Activated naive CD4-positive, alpha-beta T cell treated with anti-CD3 and anti-CD28 coated beads for 36 hours (primary cell): Measurements from ENCODE around the gene MPRIP. TPM values are rescaled to one million over a fixed set of nuclear protein-coding genes. Genes with fewer than 3 reads are reported as not detected.
A peak's percentile ranks its signal among the peaks of the same experiment; 100 is the strongest.

Source experiments
- CTCF ChIA-PET: fragments of 350-600 bp; sonication (Branson Sonifier 250); formaldehyde crosslinking; loops from one replicate; lab custom pipeline; 2021; ENCODE audit warnings: antibody characterized with exemption; lab: Charles Lee
- DNase-seq: peaks from one replicate; pipeline ENCODE4 v3.0.0-alpha.2; 2020
- H3K27ac Mint-ChIP-seq: one replicate; pipeline ENCODE4 v1.8.0; 2021; ENCODE audit warnings: mild to moderate bottlenecking, mixed read lengths
- H3K27me3 Mint-ChIP-seq: one replicate; pipeline ENCODE4 v1.8.0; 2021; ENCODE audit warnings: low read depth, mixed read lengths
- H3K36me3 Mint-ChIP-seq: one replicate; pipeline ENCODE4 v1.8.0; 2021; ENCODE audit warnings: low read depth, mixed read lengths
- H3K4me1 Mint-ChIP-seq: one replicate; pipeline ENCODE4 v1.8.0; 2021; ENCODE audit warnings: low read depth, mixed read lengths
- H3K4me3 Mint-ChIP-seq: one replicate; pipeline ENCODE4 v1.8.0; 2021; ENCODE audit warnings: mild to moderate bottlenecking, moderate library complexity, mixed read lengths
- H3K9me3 Mint-ChIP-seq: one replicate; pipeline ENCODE4 v1.8.0; 2021; ENCODE audit warnings: mixed read lengths
- intact Hi-C: fragments of 100-400 bp; cut with micrococcal nuclease; formaldehyde crosslinking; loops from one replicate; pipeline ENCODE4 v1.15.1; 2023
- total RNA-seq, 2 experiments: library from RNA; stranded (reverse); gene quantifications; one replicate each; pipeline ENCODE4 v1.2.3, GENCODE V29; 2021

The MPRIP gene
- total RNA-seq, 2 experiments from 2014 or later, result 125 TPM

- intact Hi-C loops, result loop anchor here (1.0 to 2.0 kb wide), 2 partner anchors 30 to 87 kb away; partner anchors contain the start of gene FLCN
- peaks cover 28% of the 10 kb centered on the region for H3K36me3 Mint-ChIP-seq
- no peak overlapping the region for H3K4me3 Mint-ChIP-seq
- H3K27ac Mint-ChIP-seq, result peak overlapping the region; percentile 75
- H3K9me3 Mint-ChIP-seq, result no peaks in the 10 kb centered on the region
- DNase-seq, result no peak
- peaks cover 42% of the 10 kb centered on the region for H3K4me1 Mint-ChIP-seq
- CTCF ChIA-PET, result interaction anchor here (0.6 to 1.2 kb wide), 4 partner anchors 8 to 110 kb away, joined by 3 read pairs; no protein-coding TSS in a partner anchor
- no peaks in the 10 kb centered on the region for H3K27me3 Mint-ChIP-seq
Measured at GRCh38 chr17:17149520-17150447, 107.5 kb downstream of the MPRIP start.

DNA sequence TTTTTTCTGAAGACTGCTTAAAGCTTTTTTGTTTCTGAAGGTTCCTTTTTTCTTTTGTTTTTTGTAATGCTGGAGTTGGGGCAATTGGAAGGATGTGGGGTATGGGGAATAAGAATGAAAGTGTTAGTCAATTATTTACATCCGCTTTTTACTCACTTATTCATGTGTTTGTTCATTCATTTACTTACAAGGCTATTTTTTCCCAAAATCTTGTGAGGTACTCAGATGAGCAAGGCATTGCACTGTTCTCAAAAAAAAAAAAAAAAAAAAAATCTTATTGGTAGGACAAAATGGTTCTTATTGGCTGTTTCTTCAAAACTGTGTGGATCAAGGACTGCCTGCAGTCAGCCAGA, 108.2 kb downstream of the MPRIP start:
- H3K36me3 Mint-ChIP-seq, result peaks cover 27% of the 10 kb centered on the region
- H3K27me3 Mint-ChIP-seq, result no peaks in the 10 kb centered on the region
- peaks cover 47% of the 10 kb centered on the region for H3K4me1 Mint-ChIP-seq
- CTCF ChIA-PET, result interaction anchor here (0.7 to 1.0 kb wide), 2 partner anchors 9 to 39 kb away, joined by 3 read pairs; no protein-coding TSS in a partner anchor
- no peak for DNase-seq
- no peaks in the 10 kb centered on the region for H3K9me3 Mint-ChIP-seq
- H3K4me3 Mint-ChIP-seq, result no peak overlapping the region
- peak overlapping the region; percentile 75 for H3K27ac Mint-ChIP-seq
- intact Hi-C loops, result loop anchor here (1.0 to 2.0 kb wide), 2 partner anchors 29 to 86 kb away; partner anchors contain the start of gene FLCN

DNA sequence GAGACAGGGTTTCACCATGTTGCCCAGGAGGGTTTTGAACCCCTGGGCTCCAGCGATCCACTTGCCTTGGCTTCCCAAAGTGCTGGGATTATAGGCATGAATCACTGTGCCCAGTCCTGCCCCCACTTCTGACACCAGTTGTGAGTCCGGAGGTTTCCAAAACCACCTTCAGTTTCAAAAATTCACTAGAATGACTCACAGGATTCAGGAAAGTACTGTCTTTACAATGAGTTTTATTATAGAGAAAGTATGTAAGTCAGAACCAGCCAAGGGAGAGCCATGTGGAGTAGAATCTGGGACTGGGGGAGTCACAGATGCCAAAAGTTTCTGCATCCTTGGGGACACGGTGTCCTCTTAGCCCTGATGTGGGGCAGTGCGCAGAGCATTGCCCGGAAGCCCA, 108.8 kb downstream of the MPRIP start:
- Mint-ChIP-seq H3K36me3 (peaks cover 27% of the 10 kb centered on the region), H3K27me3 (no peaks in the 10 kb centered on the region), H3K9me3 (no peaks in the 10 kb centered on the region), H3K4me1 (peaks cover 49% of the 10 kb centered on the region), H3K27ac (peak overlapping the region; percentile 37), H3K4me3 (no peak overlapping the region)
- CTCF ChIA-PET, result interaction anchor here (0.7 kb wide), 1 partner anchor 40 kb away, joined by 3 read pairs; no protein-coding TSS in a partner anchor
- DNase-seq, result peak; percentile 52
- intact Hi-C loops, result loop anchor here (2.0 kb wide), 1 partner anchor 86 kb away; the partner anchor contains the start of gene FLCN

DNA sequence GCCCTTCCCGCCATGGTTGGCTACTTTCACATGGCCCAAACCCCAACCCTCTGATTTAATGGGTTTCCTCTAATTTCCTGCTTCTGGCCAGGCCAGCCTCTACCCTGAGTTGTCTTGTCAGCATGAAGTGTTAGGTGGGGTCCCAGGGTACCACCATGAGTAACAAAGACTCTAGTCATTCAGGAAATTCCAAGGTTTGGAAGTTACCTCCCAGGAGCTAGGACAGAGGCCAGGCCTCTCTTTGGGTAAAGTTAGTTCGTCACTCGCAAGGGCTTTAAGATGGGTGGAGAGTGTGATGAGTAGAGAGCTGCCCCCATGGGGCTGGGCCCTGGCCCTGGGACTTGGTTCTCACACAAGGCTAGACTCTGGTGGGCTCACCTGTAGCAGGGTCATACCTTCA, 109.3 kb downstream of the MPRIP start:
- peak overlapping the region; percentile 37 for H3K27ac Mint-ChIP-seq
- H3K9me3 Mint-ChIP-seq, result no peaks in the 10 kb centered on the region
- intact Hi-C loops, result loop anchor here (2.0 kb wide), 1 partner anchor 85 kb away; the partner anchor contains the start of gene FLCN
- H3K36me3 Mint-ChIP-seq, result peaks cover 27% of the 10 kb centered on the region
- no peak for DNase-seq
- no peaks in the 10 kb centered on the region for H3K27me3 Mint-ChIP-seq
- H3K4me3 Mint-ChIP-seq, result no peak overlapping the region
- peaks cover 49% of the 10 kb centered on the region for H3K4me1 Mint-ChIP-seq
- CTCF ChIA-PET, result no interaction called here

DNA sequence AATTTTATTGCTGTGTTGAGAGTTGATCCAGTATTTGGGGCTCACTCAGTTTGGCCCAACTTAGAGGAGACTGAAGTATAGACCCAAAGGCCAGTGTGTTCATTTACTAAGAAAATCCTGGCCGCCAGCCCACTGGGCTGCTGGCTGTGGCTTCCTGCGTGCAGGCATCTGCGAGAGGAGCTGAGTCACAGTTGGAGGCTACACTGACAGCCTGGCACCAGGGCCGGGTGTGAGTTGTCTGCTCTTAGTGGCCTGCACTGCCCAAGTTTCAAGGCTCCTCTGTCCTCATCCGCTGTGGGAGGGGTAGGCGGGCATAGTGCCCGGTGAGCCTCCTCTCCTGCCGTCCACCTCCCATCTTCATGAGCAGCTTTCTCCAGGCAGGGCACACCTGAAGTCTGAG, 109.7 kb downstream of the MPRIP start:
- H3K4me1 Mint-ChIP-seq, result peaks cover 49% of the 10 kb centered on the region
- peaks cover 27% of the 10 kb centered on the region for H3K36me3 Mint-ChIP-seq
- peak; percentile 31 for DNase-seq
- CTCF ChIA-PET, result interaction anchor here (1.0 kb wide), 1 partner anchor 26 kb away, joined by 3 read pairs; no protein-coding TSS in a partner anchor
- H3K27me3 Mint-ChIP-seq, result no peaks in the 10 kb centered on the region
- intact Hi-C loops, result loop anchor here (2.0 kb wide), 1 partner anchor 85 kb away; the partner anchor contains the start of gene FLCN
- H3K27ac Mint-ChIP-seq, result no peak overlapping the region
- no peaks in the 10 kb centered on the region for H3K9me3 Mint-ChIP-seq
- no peak overlapping the region for H3K4me3 Mint-ChIP-seq

DNA sequence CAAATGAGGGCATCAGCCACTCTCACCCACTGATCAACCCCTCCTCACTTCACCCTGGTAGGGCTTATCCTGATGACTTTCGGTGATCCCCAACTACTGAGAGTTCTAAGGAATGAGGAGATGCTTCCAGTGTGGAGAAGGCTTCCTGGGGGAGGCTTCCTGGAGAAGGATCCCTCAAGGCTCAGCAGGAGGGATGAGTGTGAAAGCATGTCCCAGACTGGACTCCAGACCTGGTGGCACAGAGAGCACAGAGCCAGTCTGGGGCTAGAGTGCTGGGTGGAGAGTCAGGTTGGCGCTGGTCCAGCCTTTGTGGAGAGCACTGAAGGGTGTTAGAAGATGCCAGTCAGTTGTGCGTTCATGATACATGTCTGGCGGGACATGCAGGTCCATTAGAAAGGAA, 110.1 kb downstream of the MPRIP start:
- Mint-ChIP-seq H3K27ac (no peak overlapping the region), H3K27me3 (no peaks in the 10 kb centered on the region), H3K4me1 (peaks cover 49% of the 10 kb centered on the region), H3K36me3 (peaks cover 24% of the 10 kb centered on the region), H3K4me3 (no peak overlapping the region), H3K9me3 (no peaks in the 10 kb centered on the region)
- CTCF ChIA-PET, result interaction anchor here (1.0 kb wide), 1 partner anchor 25 kb away, joined by 3 read pairs; no protein-coding TSS in a partner anchor
- no peak for DNase-seq
- intact Hi-C loops, result no loop called here

DNA sequence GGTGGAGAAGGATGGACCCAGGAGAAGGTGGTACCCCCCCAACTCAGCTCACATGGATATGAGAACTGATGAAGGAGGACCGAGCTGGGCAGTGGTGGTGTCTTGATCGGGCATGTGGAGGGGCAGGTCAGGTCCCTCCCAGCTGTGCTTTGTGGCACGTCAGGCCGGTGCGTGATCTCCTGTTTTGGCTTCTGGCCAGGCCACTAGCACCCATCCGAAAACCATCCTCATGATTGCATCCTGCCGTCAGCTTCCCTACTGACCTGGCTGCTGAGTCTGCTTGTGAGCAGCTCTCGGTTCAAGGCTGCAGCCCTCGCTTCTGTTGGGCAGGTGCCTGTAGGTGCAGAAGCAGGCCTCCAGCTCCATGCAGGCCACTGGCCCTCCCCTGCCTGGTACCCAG, 110.8 kb downstream of the MPRIP start:
- H3K27me3 Mint-ChIP-seq, result no peaks in the 10 kb centered on the region
- CTCF ChIA-PET, result interaction anchor here (1.1 kb wide), 1 partner anchor 160 kb away, joined by 3 read pairs; no protein-coding TSS in a partner anchor
- H3K4me3 Mint-ChIP-seq, result no peak overlapping the region
- H3K9me3 Mint-ChIP-seq, result no peaks in the 10 kb centered on the region
- H3K27ac Mint-ChIP-seq, result no peak overlapping the region
- peaks cover 22% of the 10 kb centered on the region for H3K36me3 Mint-ChIP-seq
- peaks cover 49% of the 10 kb centered on the region for H3K4me1 Mint-ChIP-seq
- intact Hi-C loops, result no loop called here
- no peak for DNase-seq

- CTCF ChIA-PET, result interaction anchor here (1.1 kb wide), 1 partner anchor 159 kb away, joined by 3 read pairs; no protein-coding TSS in a partner anchor
- intact Hi-C loops, result loop anchor here (2.0 kb wide), 1 partner anchor 51 kb away; no protein-coding TSS in a partner anchor
- H3K27ac Mint-ChIP-seq, result no peak overlapping the region
- H3K4me1 Mint-ChIP-seq, result peaks cover 49% of the 10 kb centered on the region
- no peaks in the 10 kb centered on the region for H3K27me3 Mint-ChIP-seq
- no peaks in the 10 kb centered on the region for H3K9me3 Mint-ChIP-seq
- no peak overlapping the region for H3K4me3 Mint-ChIP-seq
- H3K36me3 Mint-ChIP-seq, result peaks cover 22% of the 10 kb centered on the region
- DNase-seq, result no peak
Measured at GRCh38 chr17:17153709-17154108, 111.5 kb downstream of the MPRIP start.

- CTCF ChIA-PET, result interaction anchor here (0.6 to 1.0 kb wide), 3 partner anchors 11 to 103 kb away, joined by 3 to 4 read pairs (median 3); no protein-coding TSS in a partner anchor
- Mint-ChIP-seq H3K36me3 (peaks cover 25% of the 10 kb centered on the region), H3K9me3 (no peaks in the 10 kb centered on the region), H3K4me1 (peaks cover 49% of the 10 kb centered on the region), H3K27ac (no peak overlapping the region), H3K27me3 (no peaks in the 10 kb centered on the region), H3K4me3 (no peak overlapping the region)
- intact Hi-C loops, result loop anchor here (2.0 kb wide), 1 partner anchor 50 kb away; no protein-coding TSS in a partner anchor
- no peak for DNase-seq
Measured at GRCh38 chr17:17154556-17154955, 112.3 kb downstream of the MPRIP start.

DNA sequence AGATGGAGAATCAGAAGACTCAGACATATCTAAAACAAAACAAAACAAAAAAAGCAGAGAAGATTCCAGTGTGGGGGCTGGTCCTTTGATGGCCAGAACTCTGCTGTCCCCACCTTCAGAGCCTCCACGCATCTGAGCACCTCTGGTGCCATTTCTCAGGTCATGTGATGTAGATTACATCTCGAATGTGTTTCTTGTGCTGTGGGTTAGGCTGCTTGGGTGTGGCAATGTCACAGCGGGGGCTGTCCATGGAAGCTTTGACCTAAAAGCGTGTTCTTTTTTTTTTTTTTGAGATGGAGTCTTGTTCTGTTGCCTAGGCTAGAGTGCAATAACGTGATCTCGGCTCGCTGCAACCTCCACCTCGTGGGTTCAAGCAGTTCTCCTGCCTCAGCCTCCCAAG, 112.7 kb downstream of the MPRIP start:
- intact Hi-C loops, result loop anchor here (2.0 kb wide), 1 partner anchor 50 kb away; no protein-coding TSS in a partner anchor
- CTCF ChIA-PET, result interaction anchor here (0.6 to 1.0 kb wide), 4 partner anchors 12 to 161 kb away, joined by 3 to 4 read pairs (median 3); no protein-coding TSS in a partner anchor
- peaks cover 48% of the 10 kb centered on the region for H3K4me1 Mint-ChIP-seq
- peaks cover 24% of the 10 kb centered on the region for H3K36me3 Mint-ChIP-seq
- H3K9me3 Mint-ChIP-seq, result no peaks in the 10 kb centered on the region
- no peak overlapping the region for H3K27ac Mint-ChIP-seq
- H3K27me3 Mint-ChIP-seq, result no peaks in the 10 kb centered on the region
- no peak overlapping the region for H3K4me3 Mint-ChIP-seq
- DNase-seq, result no peak

DNA sequence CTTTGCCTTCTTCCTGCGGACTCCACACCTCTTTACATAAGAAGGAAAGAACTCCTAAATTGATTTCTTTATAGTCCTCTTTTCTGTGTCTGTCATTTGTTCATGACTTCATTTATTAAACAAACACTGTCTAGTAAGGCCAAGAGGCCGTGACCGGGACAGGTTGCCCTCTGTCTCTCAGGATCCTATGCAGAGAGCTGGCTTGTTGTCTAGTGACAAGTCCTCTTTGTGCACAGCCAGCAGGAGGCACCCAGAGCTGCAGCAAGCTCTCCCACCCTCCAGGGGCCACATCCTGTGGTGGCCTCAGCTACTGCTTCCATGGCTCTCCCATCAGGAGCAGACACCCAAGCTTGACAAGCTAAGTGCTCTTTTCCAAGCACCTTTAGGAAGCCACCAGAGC, 113.3 kb downstream of the MPRIP start:
- DNase-seq, result peak; percentile 37
- intact Hi-C loops, result loop anchor here (2.0 kb wide), 1 partner anchor 49 kb away; no protein-coding TSS in a partner anchor
- no peaks in the 10 kb centered on the region for H3K9me3 Mint-ChIP-seq
- no peak overlapping the region for H3K27ac Mint-ChIP-seq
- no peak overlapping the region for H3K4me3 Mint-ChIP-seq
- no peaks in the 10 kb centered on the region for H3K27me3 Mint-ChIP-seq
- H3K4me1 Mint-ChIP-seq, result peaks cover 43% of the 10 kb centered on the region
- CTCF ChIA-PET, result interaction anchor here (0.7 to 1.0 kb wide), 3 partner anchors 12 to 160 kb away, joined by 3 read pairs; no protein-coding TSS in a partner anchor
- H3K36me3 Mint-ChIP-seq, result peaks cover 20% of the 10 kb centered on the region

DNA sequence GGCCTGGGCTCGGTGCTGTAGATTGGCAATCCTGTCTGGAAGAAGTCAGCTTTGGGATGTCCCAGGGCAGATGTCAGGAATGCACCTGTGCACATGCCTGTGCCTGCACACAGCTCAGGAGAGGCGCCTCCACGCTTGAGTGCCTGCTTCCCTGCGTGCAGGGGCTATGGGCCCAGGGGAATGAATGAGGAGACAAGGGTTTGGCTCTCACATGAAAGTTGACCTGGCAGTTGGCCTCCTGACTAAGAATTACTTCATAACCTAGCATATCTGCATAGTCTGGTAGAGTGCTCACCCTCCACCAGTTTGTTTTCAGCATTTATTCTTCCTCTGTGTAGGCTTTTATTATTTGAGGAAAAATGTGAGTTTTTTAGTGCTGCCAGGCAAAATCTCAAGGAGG, 113.8 kb downstream of the MPRIP start:
- Mint-ChIP-seq H3K9me3 (no peaks in the 10 kb centered on the region), H3K4me1 (peaks cover 39% of the 10 kb centered on the region), H3K36me3 (peaks cover 21% of the 10 kb centered on the region), H3K4me3 (no peak overlapping the region), H3K27ac (no peak overlapping the region), H3K27me3 (no peaks in the 10 kb centered on the region)
- intact Hi-C loops, result no loop called here
- no peak for DNase-seq
- CTCF ChIA-PET, result no interaction called here
